Right cardiac atrium (tissue), 5 donors: ENCODE results near the gene ADAMTS15. TPM values are rescaled to one million over a fixed set of nuclear protein-coding genes. Genes with fewer than 3 reads are reported as not detected.
A peak's percentile ranks its signal among the peaks of the same experiment; 100 is the strongest.

Experiments used
- ATAC-seq, 2 donors: fragments of 200-7000 bp; cut with Tn5 transposase; one replicate each; pipeline versions ENCODE4 v1.8.0 to v1.9.1; 2020; ENCODE audit warnings: moderate library complexity in 2 of 2, mild to moderate bottlenecking in 1 of 2
- DNase-seq, 3 donors: peaks; one replicate each; pipeline ENCODE4 v3.0.0-alpha.2; 2020
- H3K27ac ChIP-seq: one replicate; pipeline ENCODE4 v1.5.1; 2013; ENCODE audit warnings: mild to moderate bottlenecking, low read length, control low read depth, moderate library complexity
- H3K27me3 ChIP-seq: one replicate; pipeline ENCODE4 v1.6.1; 2013; ENCODE audit not compliant: control insufficient read depth, insufficient read depth
- H3K4me1 ChIP-seq: one replicate; pipeline ENCODE4 v1.6.1; 2013; ENCODE audit warnings: low read length; ENCODE audit not compliant: control insufficient read depth, insufficient read depth
- H3K4me3 ChIP-seq: one replicate; pipeline ENCODE4 v1.5.1; 2013; ENCODE audit warnings: low read length, control low read depth
- H3K9me3 ChIP-seq: one replicate; pipeline ENCODE4 v1.6.1; 2013; ENCODE audit warnings: low read length; ENCODE audit not compliant: control insufficient read depth
- WGBS: extraction: QIAGEN DNeasy Blood & Tissue Kit; methylation state at CpG from one replicate; pipeline ENCODE4 v1.1.7; 2013; 5-methylcytosine and 5-hydroxymethylcytosine counted together
- intact Hi-C, 4 donors: fragments of 100-400 bp; cut with DNase I; formaldehyde crosslinking; loops; one replicate each; pipeline versions ENCODE4 v1.11.0 to v1.14.0; 2022 to 2023
- polyA plus RNA-seq: library from polyadenylated mRNA; stranded (reverse); fragments of 200-250 nt; gene quantifications from one replicate; pipeline ENCODE4 v1.2.3, GENCODE V29; 2013
- total RNA-seq, 4 donors: library from RNA; stranded (reverse); fragmentation: NEBNext Ultra II Directional; extraction: Animal tissue kit (Norgen Biotek cat#: 25700); gene quantifications; one replicate each; pipeline ENCODE4 v1.2.1, GENCODE V29; 2021
- donor health status: healthy with polysubstance abuse.
- donor health status: DM: no; HTN: yes; CAD: no.
- donor health status: DM: no; HTN: no; CAD: no.
- donor health status: DM: no; HTN: yes; CAD: no; lungs with severe emphysema.
- donor health status: DM: yes; HTN: yes; CAD: no.

The ADAMTS15 gene
- total and polyA plus RNA-seq, 5 donors, result 13.4 to 30.2 (median 30.0) TPM

DNA sequence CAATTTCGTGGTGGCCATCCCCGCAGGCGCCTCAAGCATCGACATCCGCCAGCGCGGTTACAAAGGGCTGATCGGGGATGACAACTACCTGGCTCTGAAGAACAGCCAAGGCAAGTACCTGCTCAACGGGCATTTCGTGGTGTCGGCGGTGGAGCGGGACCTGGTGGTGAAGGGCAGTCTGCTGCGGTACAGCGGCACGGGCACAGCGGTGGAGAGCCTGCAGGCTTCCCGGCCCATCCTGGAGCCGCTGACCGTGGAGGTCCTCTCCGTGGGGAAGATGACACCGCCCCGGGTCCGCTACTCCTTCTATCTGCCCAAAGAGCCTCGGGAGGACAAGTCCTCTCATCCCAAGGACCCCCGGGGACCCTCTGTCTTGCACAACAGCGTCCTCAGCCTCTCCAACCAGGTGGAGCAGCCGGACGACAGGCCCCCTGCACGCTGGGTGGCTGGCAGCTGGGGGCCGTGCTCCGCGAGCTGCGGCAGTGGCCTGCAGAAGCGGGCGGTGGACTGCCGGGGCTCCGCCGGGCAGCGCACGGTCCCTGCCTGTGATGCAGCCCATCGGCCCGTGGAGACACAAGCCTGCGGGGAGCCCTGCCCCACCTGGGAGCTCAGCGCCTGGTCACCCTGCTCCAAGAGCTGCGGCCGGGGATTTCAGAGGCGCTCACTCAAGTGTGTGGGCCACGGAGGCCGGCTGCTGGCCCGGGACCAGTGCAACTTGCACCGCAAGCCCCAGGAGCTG, 24.8 kb downstream of the ADAMTS15 start:
- H3K4me1 ChIP-seq, result peaks cover 12% of the 10 kb centered on the region
- 95% methylated on average over 52 of the region's 52 CpGs for WGBS
- DNase-seq, result peak in 1 of 3 donors; percentile 51
- no peak overlapping the region for H3K27ac ChIP-seq
- intact Hi-C loops, result no loop called here
- no peaks in the 10 kb centered on the region for H3K9me3 ChIP-seq
- no peaks in the 10 kb centered on the region for H3K27me3 ChIP-seq
- H3K4me3 ChIP-seq, result no peak overlapping the region
- no peak for ATAC-seq

DNA sequence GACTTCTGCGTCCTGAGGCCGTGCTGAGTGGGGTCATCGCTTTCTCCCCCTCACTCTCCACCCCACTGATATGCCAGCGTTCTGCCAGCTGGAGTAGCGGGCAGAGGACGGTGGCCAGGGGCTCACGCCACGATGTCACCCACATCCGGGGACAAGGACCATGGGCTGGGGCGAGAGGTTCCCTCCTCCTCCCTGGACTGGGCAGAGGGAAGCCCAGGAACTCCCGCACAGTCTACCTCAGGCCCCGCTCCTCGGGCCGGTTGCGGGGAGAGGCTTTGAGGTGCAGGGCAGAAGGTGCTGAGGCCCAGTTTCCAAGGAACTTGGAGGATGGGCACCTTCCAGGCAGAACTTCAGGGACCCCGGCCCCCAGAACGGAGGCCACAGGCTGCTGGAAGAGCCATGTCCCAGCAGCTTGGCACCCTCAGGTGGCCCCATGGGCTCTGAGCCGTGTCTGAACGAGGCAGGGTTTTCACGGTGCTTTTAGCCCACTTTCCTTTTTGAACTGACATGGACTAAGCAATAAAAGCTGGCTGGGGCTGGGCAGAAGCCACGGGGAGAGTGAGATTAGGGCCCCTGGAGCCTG, 25.4 kb downstream of the ADAMTS15 start:
- ATAC-seq, result no peak
- DNase-seq, result peak in 1 of 3 donors; percentile 57
- peaks cover 15% of the 10 kb centered on the region for H3K4me1 ChIP-seq
- H3K4me3 ChIP-seq, result no peak overlapping the region
- 89% methylated on average over 21 of the region's 21 CpGs for WGBS
- no peak overlapping the region for H3K27ac ChIP-seq
- no peaks in the 10 kb centered on the region for H3K27me3 ChIP-seq
- no peaks in the 10 kb centered on the region for H3K9me3 ChIP-seq
- intact Hi-C loops, result no loop called here

DNA sequence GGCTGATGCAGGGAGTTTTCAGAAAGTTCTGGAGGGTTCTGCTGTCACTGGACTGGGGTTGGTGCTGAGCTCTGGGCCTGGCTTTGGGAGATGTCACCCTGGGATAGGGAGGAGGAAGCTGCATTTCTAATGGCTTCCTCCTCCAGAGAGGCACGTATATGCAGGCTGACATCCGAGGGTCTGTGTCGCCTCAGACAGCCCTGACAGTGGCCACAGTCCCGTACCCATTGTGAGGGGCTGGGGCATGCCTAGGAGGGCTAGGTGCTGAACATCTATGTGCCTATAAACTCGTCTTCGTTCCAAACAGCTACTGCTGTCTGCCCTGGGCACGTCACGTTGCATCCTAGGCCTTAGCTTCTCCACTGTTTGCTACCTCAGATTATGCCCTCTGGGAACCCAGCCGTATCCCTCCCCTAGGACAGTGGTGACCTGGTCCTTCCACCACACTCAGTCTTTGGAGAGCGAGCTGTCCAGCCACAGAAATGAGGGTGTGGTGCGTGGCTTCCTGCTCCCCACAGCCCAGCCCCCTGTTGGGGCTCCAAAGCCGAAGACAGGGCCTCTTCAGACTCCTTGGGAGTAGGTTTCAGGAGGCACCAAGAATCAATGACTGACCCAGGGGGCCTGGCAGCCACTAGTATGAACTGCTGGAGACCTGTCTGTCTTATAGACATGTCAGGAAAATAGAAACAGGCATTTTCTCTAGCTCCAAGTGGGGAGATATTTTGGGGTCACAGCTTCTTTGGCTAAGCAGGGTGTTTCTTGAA, 26.4 kb downstream of the ADAMTS15 start:
- intact Hi-C loops, result no loop called here
- Histone ChIP-seq H3K27me3 (no peaks in the 10 kb centered on the region), H3K4me1 (peaks cover 23% of the 10 kb centered on the region), H3K4me3 (no peak overlapping the region), H3K9me3 (no peaks in the 10 kb centered on the region), H3K27ac (no peak overlapping the region)
- ATAC-seq, result no peak
- WGBS, result 87% methylated on average over 12 of the region's 12 CpGs
- DNase-seq, result peak in 1 of 3 donors; percentile 50

DNA sequence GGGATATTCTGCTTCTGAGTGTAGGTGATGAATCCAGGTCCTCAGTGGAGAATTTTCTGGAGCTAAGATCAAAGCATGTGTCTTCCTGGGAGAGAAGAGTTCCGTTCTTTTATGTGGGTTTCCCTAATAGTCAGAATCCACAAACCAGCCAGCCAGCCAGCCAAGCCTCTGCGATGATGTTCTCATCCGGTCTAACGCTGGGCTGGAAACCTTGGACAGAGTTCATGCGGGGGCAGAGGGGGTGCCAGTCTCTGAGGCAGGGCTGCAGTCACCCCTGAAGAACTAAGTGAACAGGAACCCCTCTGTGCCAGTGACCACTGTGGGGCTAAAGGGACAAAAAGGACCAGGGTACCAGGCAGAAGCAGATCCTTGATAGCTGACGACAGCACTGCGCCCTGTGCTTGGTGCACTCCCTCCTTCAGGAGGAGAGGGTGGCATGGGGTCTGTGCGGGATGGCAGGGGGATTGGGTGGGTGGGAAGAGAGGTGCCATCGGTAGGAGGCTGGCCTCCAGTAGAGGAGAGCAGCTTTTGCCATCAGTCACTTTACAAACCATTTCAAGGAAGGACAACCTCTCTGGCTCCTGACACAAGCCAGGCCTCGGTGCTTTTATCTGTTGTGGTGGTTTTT, 27.1 kb downstream of the ADAMTS15 start:
- no peaks in the 10 kb centered on the region for H3K27me3 ChIP-seq
- 78% methylated on average over 10 of the region's 10 CpGs for WGBS
- intact Hi-C loops, result no loop called here
- H3K27ac ChIP-seq, result peak overlapping the region; percentile 29
- H3K4me3 ChIP-seq, result no peak overlapping the region
- H3K4me1 ChIP-seq, result peaks cover 29% of the 10 kb centered on the region
- ATAC-seq (no peak), DNase-seq (peak in 1 of 3 donors; percentile 24)
- no peaks in the 10 kb centered on the region for H3K9me3 ChIP-seq

DNA sequence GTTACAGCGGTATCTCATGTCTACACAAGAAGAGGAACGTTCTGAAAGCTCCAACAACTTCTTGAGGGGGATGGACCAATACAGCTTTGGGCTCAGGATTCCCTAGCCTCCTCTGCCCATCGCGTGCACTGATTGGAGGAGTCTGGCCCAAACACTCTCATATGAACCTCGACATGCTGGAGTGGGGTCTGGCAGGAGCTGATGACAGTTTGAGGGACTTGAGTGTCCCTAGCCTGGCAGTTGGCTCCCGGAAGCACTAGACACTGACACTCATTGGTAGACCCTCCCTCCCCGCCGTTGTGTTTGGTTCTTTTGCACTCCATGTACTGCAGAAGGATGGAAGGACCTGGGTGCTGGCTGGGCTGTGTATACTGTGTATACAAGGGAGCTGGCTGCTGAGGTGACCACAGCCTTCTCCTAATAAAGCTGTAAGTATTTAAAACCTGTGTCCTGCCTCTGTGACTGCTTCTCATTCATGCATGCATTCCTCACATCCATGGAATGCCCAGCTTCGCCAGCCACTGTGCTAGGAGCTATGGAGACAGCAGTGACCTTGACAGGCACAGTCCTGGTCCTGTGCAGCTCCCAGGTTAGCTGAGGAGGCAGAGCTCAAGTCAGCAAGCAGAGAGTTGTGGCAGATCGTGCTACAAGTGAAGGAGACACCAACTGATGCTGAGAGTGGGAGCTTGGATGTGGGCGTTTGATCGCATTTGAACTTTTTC, 27.9 kb downstream of the ADAMTS15 start:
- 69% methylated on average over 12 of the region's 12 CpGs for WGBS
- H3K4me3 ChIP-seq, result no peak overlapping the region
- H3K27me3 ChIP-seq, result no peaks in the 10 kb centered on the region
- intact Hi-C loops, result no loop called here
- ATAC-seq, result peak in 1 of 2 donors; percentile 45
- H3K27ac ChIP-seq, result peak overlapping the region; percentile 81
- H3K9me3 ChIP-seq, result no peaks in the 10 kb centered on the region
- DNase-seq, result peak in 1 of 3 donors; percentile 69
- H3K4me1 ChIP-seq, result peaks cover 32% of the 10 kb centered on the region

DNA sequence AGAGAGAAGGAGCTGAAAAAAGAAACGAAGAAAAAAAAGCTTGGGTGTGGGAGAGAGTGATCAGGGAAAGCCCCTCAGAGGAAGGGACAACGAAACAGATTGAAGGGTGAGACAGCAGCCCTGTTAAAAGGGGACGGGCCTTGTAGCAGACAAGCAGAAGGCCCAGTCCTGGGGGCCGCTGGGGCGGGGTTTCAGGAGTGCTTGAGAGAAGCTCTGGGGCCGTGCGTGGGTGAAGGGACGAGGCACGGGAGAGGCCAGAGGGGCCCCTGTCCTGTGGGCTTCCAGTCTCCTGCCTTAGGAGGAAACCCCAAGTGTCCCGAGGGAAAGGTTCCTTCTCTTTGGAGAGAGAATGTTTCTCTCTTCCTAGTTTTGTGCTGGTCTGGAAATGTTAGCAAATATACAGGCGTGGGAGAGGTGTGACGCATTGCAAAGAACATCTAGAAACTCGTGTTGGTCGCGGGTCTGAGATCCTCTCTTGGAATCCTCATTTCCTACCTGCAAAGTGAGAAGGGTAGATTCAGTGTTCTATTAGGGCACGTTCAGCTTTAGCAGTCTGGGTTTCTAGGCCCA, 28.6 kb downstream of the ADAMTS15 start:
- Histone ChIP-seq H3K4me3 (no peak overlapping the region), H3K27ac (peak overlapping the region; percentile 81), H3K27me3 (no peaks in the 10 kb centered on the region), H3K4me1 (peaks cover 32% of the 10 kb centered on the region), H3K9me3 (no peaks in the 10 kb centered on the region)
- intact Hi-C loops, result no loop called here
- no peak for ATAC-seq
- WGBS, result 73% methylated on average over 16 of the region's 16 CpGs
- DNase-seq, result peak in 2 of 3 donors; percentile 69 to 75

DNA sequence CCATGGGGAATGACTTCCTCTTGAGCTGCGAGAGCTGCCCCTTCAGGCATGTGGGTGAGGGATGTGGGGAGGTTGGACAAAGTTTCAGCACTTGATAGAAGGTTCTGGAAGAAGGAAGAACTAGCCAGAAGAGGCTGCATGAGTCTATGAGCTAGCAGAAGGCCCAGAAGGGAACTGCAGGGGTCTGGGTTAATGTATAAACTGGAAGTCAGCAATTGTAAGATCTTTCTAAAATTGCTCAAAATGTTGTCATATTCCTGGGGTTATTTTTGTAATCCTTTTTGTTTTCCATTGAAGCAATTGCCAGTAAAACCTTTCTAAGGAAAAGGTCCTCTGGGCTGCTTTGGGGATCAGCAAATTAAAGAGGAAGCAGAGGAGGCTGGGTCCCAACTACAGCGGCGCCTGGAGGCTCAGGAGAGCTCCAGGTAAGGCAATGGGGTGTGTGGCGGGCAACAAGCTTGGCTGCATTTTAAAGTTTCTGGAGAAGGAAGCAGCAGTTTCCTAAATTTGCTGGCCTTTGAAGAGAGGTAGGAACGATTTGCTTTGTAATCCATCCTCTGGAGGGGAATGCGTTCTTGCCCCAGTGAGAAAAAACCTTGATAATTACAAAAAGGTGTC, 29.2 kb downstream of the ADAMTS15 start:
- Histone ChIP-seq H3K27ac (peak overlapping the region; percentile 92), H3K9me3 (no peaks in the 10 kb centered on the region), H3K27me3 (no peaks in the 10 kb centered on the region), H3K4me3 (no peak overlapping the region), H3K4me1 (peaks cover 32% of the 10 kb centered on the region)
- no peak for ATAC-seq
- peak in 1 of 3 donors; percentile 13 for DNase-seq
- intact Hi-C loops, result no loop called here
- 51% methylated on average over 6 of the region's 6 CpGs for WGBS

DNA sequence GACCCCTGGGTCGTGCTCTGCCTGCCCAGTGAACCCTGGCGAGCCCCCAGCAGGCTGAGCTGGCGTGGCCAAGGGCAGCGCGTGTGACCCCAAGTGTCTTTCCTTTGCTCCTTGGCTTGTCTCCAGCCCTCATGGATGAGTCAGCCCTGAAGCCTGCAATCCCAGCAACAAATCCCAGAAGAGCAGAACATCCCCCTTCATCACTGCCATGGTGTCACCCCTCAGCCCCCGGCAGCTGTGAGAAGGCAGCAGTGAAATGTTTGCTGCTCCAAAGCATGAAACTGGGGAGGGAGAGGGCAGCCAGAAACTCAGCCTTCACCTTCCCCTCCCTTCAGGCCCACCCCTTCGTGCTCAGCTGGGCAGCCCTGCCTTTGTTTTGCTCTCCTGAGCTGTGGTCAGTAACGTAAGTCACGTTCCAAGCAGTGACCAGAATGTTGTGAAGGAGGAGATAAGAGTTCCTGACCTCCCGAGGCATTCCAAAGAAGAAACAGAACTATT, 29.8 kb downstream of the ADAMTS15 start:
- peak; percentile 59 to 77 for ATAC-seq
- intact Hi-C loops, result no loop called here
- Histone ChIP-seq H3K27me3 (no peaks in the 10 kb centered on the region), H3K27ac (peak overlapping the region; percentile 92), H3K4me1 (peaks cover 32% of the 10 kb centered on the region), H3K4me3 (no peak overlapping the region), H3K9me3 (no peaks in the 10 kb centered on the region)
- peak; percentile 87 to 91 (median 90) for DNase-seq
- WGBS, result 7% methylated on average over 10 of the region's 10 CpGs

DNA sequence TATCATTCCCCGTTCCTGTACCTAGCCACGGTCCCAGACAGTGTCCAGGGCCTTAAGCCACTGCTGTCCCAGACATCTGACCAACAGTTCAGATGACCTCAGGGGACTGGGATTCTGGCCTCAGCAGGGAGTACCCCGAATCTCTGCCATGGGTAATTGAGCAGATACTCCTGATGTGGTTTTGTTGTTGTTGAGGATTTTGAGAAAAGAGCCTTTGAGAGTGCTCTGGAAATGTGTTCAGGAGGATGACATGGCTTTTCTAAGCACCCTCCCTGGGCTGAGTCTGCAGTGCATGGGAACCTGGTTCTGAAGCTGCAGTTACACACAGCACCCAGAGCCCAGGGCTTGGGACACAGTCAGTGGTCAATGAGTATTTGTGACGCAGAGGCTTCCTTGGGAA, 30.4 kb downstream of the ADAMTS15 start:
- no peaks in the 10 kb centered on the region for H3K9me3 ChIP-seq
- DNase-seq (peak in 1 of 3 donors; percentile 33), ATAC-seq (peak in 1 of 2 donors; percentile 9)
- H3K27ac ChIP-seq, result peak overlapping the region; percentile 92
- no peaks in the 10 kb centered on the region for H3K27me3 ChIP-seq
- intact Hi-C loops, result no loop called here
- H3K4me1 ChIP-seq, result peaks cover 32% of the 10 kb centered on the region
- 66% methylated on average over 4 of the region's 4 CpGs for WGBS
- no peak overlapping the region for H3K4me3 ChIP-seq

DNA sequence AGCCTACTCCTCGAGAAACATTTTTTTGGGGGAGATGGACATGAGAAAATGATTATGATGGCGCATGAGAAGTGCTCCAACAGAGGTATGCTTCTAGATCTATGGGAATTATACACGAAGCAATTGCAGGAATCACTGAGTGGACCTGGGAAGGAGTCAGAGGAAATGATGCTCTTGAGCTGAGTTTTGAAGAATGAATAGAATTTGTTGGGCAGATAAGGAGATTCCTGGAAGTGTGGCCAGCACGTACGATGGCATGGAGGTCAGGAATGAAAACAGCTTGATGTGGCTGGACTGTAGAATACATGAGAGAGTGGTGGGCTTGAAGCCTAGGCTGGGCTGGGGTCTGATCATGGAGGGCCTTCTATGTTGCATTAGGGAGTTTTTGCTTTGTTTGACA, 31.7 kb downstream of the ADAMTS15 start:
- Histone ChIP-seq H3K9me3 (no peaks in the 10 kb centered on the region), H3K27me3 (no peaks in the 10 kb centered on the region), H3K4me1 (peaks cover 30% of the 10 kb centered on the region), H3K4me3 (no peak overlapping the region), H3K27ac (peak overlapping the region; percentile 55)
- DNase-seq, result no peak
- 48% methylated on average over 5 of the region's 5 CpGs for whole genome bisulfite sequencing
- intact Hi-C loops, result no loop called here
- no peak for ATAC-seq
